Measurements from ENCODE around the gene TANGO6. TPM values are rescaled to one million over a fixed set of nuclear protein-coding genes. Genes with fewer than 3 reads are reported as not detected.

Gene TANGO6
- total and polyA plus RNA-seq, 12 donors: 1.9 to 17.9 (median 10.9) TPM

GRCh38 chr16:68802190-68802589 is 41.1 kb upstream of the TANGO6 start:
- DNase-seq: no peak
- Histone ChIP-seq H3K4me3 (no peak overlapping the region), H3K9me3 (replicated peaks in 1 of 3) (no peaks in the 10 kb centered on the region), H3K27ac (no peak overlapping the region), H3K36me3 (replicated peaks in 1 of 2) (no peaks in the 10 kb centered on the region), H3K27me3 (no peaks in the 10 kb centered on the region), H3K4me1 (replicated peaks in 1 of 2) (no peaks in the 10 kb centered on the region)
- intact Hi-C loops (cut with DNase I): loop anchor here in 1 of 2 donors (5.0 to 10.0 kb wide), 2 partner anchors 100 to 277 kb away; no protein-coding TSS in a partner anchor
- WGBS, 4 donors: 75 to 86% (median 83%) methylated on average over 7 of the region's 7 CpGs
- no peak for TF ChIP-seq CTCF (IDR thresholded peaks at IDR 0.05)
- TF ChIP-seq POLR2A (IDR thresholded peaks at IDR 0.05): no peak

GRCh38 chr16:68806422-68806821 is 36.9 kb upstream of the TANGO6 start:
- Histone ChIP-seq H3K27me3 (no peaks in the 10 kb centered on the region), H3K4me3 (no peak overlapping the region), H3K36me3 (replicated peaks in 1 of 2) (no peaks in the 10 kb centered on the region), H3K27ac (no peak overlapping the region), H3K9me3 (replicated peaks in 1 of 3) (no peaks in the 10 kb centered on the region), H3K4me1 (replicated peaks in 1 of 2) (no peaks in the 10 kb centered on the region)
- intact Hi-C loops (cut with DNase I): loop anchor here in 1 of 2 donors (10.0 kb wide), 1 partner anchor 282 kb away; no protein-coding TSS in a partner anchor
- DNase-seq: no peak
- TF ChIP-seq CTCF (IDR thresholded peaks at IDR 0.05) (no peak), POLR2A (IDR thresholded peaks at IDR 0.05) (no peak)
- WGBS, 4 donors: 90 to 93% (median 92%) methylated on average over 2 of the region's 2 CpGs

GRCh38 chr16:68806981-68807380 is 36.4 kb upstream of the TANGO6 start:
- WGBS, 4 donors: 61 to 86% (median 75%) methylated on average over 1 of the region's 1 CpG
- no peak for TF ChIP-seq CTCF (IDR thresholded peaks at IDR 0.05)
- Histone ChIP-seq H3K36me3 (replicated peaks in 1 of 2) (no peaks in the 10 kb centered on the region), H3K27me3 (no peaks in the 10 kb centered on the region), H3K4me1 (replicated peaks in 1 of 2) (no peaks in the 10 kb centered on the region), H3K4me3 (no peak overlapping the region), H3K9me3 (replicated peaks in 1 of 3) (no peaks in the 10 kb centered on the region), H3K27ac (no peak overlapping the region)
- intact Hi-C loops (cut with DNase I): loop anchor here in 1 of 2 donors (10.0 kb wide), 1 partner anchor 282 kb away; no protein-coding TSS in a partner anchor
- DNase-seq: no peak

- Histone ChIP-seq H3K9me3 (replicated peaks in 1 of 3) (no peaks in the 10 kb centered on the region), H3K36me3 (replicated peaks in 1 of 2) (no peaks in the 10 kb centered on the region), H3K4me3 (no peak overlapping the region), H3K4me1 (replicated peaks in 1 of 2) (no peaks in the 10 kb centered on the region), H3K27me3 (no peaks in the 10 kb centered on the region), H3K27ac (no peak overlapping the region)
- TF ChIP-seq POLR2A (IDR thresholded peaks at IDR 0.05) (no peak), CTCF (IDR thresholded peaks at IDR 0.05) (no peak)
- WGBS, 4 donors: 66 to 82% (median 77%) methylated on average over 3 of the region's 3 CpGs
- intact Hi-C loops (cut with DNase I): no loop called here
- no peak for DNase-seq
These were observed 28.8 kb upstream of the TANGO6 start for GRCh38 chr16:68814516-68814915.

Data from adrenal gland (tissue), 12 donors.